Putamen (tissue), 1 donor: ENCODE results near the gene ILDR2.

Experiments used
- DNase-seq: peaks from one replicate; pipeline ENCODE4 v3.0.0-alpha.2; 2016; ENCODE audit warnings: low spot score

ILDR2 gene

GRCh38 chr1:166971252-166971651 is 4.1 kb downstream of the ILDR2 start:
- no peak for DNase-seq

DNA sequence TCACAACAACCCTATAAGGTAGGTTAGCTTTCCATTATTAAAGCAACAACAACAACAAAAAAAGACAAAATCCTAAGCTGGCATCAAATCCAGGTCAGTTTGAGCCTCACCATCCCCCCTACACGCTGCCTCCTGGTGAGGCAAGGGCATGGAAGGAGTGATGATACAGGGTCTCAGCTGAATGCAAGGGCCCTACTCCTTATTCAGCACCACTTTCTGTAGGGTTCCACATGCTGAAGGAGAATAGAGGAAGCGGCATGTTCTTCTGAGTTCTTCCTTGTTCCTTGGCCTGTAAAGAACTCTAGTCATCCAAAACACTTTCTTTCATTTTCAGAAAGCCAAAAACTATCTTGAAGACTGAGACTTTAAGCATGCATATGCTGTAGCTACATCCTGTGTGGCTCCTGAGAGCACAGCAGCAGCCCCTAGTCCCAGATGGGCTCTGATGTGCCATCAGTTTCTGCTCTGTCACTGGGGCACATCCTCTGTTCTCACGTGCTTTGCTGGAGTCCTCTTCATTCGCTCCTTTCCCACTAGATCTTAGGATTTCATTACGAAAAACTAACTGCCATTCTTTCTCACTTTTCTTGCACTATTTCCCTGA is 6.2 kb downstream of the ILDR2 start:
- no peak for DNase-seq

- no peak for DNase-seq
Observed at GRCh38 chr1:166960858-166961474, 14.4 kb downstream of the ILDR2 start.

DNA sequence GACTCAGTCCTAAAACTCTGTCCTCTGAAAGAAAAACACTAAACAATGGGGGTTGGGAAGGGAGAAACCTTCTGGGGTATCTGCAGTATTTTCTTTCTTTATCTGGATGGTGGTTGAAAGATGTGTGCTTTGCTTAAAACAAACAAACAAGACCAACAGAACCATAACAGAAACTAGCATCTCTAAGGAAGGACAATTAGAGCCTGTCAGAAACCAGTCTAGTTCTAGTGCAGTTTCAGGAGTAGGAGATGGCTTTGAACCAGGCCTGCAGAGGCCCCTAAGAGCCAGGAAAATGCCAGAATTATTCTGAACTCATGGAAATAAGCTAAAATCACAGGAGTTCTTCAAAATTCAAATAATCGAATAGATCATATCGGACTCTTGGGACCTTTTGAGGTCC is 18.5 kb downstream of the ILDR2 start:
- DNase-seq, result no peak

- no peak for DNase-seq
Observed at GRCh38 chr1:166956057-166956850, 19.1 kb downstream of the ILDR2 start.

DNA sequence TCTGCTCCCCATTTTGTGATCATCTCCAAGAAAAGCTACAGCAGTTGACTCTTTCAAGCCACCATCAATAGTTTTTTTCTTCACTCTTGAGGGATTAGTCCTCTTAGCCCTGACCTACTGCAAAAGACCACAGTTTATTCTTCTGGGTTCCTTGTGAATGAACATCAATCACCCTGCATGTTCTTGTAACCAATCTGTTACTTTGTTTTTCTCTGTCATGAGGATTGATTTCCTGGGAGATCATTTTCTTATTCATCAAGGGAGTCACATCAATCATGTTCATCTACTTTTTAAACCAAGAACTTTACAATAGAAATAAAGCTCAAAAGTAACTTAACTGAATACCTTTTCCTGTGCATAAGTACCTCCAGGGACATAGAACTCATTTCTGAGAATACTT is 21.8 kb downstream of the ILDR2 start:
- DNase-seq, result no peak

- no peak for DNase-seq
Observed at GRCh38 chr1:166952002-166952746, 23.2 kb downstream of the ILDR2 start.

DNA sequence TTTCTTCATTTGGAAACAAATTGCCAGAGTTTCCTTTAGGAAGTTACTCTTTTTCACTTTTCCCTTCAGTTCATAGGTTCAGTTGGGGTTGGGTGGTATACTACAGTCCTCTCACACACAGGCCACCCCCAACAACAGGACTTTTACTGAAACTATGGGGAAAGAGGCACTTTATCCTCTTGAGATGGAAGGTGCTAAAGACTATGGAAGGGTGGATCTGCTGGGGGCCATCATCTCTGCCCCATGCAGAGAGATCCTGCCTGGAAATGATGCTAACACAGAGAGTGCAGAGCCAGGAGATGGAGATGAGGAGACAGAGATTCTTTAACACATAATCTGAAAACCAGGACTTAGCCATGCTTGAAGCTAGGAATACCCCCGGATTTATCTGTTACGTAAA is 24.3 kb downstream of the ILDR2 start:
- DNase-seq, result no peak

- peak; percentile 25 for DNase-seq
Observed at GRCh38 chr1:166950156-166950555, 25.2 kb downstream of the ILDR2 start.

DNA sequence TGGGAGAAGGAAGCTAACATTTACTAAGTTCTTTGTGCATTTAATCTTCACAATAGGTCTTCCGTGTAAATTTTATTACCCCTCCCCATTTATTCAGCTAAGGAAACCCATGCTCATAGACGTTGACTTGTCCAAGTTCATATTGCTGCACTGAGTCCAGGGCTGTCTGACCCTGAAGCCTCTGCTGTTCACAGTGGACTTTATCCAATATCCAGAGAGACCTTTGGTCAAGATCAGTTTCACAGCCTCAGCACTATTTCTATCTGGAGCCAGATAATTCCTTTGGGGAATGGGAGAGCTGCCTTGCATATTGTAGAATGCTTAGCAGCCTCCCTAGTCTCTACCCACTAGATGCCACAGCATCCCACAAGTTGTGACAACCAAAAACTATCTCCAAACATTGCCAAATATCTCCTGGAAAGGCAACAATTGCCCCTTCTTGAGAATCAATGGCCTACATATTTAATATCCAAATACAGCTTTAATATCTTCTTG is 26.4 kb downstream of the ILDR2 start:
- no peak for DNase-seq

DNA sequence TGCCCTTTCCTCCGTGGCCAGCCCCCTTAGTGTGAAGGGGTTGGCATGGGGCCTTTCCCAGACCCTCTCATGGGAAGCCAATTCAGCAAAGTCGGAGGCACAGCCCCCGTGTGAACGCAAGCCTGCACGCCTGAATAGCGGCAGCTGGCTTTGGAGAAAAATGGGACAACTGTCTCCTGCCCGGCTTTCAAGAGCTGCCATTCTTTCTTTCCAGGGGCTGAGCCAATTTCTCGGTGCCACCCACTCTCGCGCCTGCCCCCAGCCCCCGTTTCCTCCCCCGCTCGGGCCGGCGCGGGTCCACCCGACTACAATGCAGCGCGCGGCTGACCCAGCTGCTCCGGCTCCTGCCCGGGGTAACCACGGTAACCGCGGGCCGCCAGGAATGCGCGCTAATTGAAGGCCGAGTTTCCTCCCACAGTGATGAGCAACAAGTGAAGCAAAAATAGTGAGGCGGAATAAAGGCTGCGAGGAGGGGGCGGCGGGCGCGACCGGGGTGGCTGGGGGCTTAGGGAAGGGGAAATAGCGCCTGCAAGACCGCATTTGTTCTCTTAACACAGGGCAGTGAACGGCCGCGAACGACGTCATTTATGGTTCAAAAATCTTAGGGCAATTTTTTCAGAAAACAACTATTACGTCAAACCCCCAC is 27.8 kb downstream of the ILDR2 start:
- DNase-seq, result peak; percentile 91

GRCh38 chr1:166944186-166944967 is 31.0 kb downstream of the ILDR2 start:
- no peak for DNase-seq

- DNase-seq, result no peak
Observed at GRCh38 chr1:166939741-166940375, 35.5 kb downstream of the ILDR2 start.

DNA sequence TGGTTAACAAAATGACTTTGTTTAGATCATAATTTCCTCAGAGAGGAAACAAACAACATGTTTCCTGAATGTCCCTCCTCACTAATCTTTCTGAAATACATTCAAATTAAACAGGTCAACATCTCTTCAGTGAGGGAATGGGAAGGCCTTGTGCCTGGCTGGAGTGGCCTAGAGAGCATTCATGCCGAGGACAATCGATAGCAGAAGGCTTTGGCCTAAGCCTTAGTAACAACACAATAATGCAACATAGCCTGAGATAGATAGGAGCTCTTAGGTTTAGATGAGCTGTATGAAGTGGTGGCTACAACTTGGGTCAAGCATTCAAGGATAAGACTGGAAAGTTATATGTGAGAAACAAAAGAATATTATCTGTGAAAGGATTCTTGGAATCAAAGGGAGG is 37.4 kb downstream of the ILDR2 start:
- DNase-seq, result no peak

DNA sequence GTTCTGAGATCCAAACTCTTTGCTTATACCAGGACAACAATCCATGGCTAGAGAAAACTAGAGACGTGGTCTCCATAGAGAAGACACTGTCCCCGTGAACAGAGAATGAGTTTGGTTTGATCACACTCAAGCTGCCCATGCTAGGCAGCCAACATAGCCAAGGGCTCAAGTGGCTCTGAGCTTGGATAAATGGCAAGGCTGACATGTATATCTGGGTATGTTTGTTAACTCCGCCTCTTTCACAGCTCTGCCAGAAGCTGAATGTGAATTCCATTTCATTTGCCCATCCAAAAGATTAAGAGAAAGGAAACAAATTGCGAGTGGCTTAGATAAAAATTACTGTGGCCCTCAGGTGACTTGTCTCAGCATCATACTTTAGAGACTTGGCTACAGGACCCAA is 38.0 kb downstream of the ILDR2 start:
- DNase-seq, result no peak

DNA sequence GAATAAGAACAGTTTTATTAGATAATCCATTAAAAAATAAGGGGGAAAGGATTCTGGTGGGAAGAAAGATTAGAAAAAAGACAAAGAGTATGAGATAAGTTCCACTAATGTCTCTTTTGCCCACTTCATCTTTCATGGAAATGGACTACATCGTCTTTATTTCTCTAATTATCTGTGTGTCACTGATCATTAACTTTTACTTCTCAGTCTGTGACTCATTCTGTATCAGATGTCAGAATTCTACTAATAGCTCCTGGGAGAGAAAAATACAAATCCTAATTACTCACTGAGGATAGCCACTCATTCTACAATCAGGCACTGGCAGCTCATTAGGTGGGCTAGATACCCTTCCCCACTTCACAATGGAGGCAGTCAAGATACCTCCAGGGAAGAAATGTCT is 41.7 kb downstream of the ILDR2 start:
- DNase-seq, result no peak

DNA sequence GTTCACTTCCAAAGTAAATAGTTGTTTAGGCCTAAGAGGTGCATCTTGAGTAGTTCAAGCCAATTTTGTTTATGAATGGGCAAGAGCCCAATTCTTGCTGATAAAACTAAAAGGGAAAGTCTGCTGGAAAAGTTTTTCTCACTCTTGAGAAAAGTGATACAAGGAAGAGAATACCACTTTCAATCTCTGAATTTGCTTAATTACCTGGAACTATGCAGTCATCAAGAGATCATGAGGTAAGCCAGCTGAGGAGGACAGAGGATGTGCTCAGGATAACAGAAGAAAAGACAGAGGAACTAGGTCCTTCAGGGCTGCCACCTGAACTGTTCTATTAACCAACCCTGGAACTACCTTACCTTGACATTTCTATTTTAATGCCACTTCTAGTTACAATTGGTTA is 42.2 kb downstream of the ILDR2 start:
- no peak for DNase-seq

DNA sequence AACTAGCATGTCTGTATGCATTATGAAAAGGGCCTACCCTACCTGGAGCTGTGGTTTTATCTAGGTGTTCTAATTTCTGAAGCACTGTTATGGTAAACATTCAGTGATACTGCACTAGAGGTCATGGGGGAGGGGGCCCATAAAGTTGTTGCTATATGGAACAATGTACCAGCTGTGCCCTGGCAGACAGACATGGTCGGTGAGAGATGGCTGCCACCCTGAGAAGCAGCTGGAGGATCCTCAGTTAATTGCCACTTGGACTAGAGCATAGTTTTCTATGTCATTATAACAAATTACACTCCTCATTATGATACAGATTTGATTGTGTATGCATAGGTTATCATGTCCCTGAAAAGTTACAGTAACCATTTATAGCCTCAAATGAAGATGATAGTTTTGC is 45.4 kb downstream of the ILDR2 start:
- DNase-seq, result no peak

GRCh38 chr1:166927701-166928100 is 47.6 kb downstream of the ILDR2 start:
- no peak for DNase-seq

DNA sequence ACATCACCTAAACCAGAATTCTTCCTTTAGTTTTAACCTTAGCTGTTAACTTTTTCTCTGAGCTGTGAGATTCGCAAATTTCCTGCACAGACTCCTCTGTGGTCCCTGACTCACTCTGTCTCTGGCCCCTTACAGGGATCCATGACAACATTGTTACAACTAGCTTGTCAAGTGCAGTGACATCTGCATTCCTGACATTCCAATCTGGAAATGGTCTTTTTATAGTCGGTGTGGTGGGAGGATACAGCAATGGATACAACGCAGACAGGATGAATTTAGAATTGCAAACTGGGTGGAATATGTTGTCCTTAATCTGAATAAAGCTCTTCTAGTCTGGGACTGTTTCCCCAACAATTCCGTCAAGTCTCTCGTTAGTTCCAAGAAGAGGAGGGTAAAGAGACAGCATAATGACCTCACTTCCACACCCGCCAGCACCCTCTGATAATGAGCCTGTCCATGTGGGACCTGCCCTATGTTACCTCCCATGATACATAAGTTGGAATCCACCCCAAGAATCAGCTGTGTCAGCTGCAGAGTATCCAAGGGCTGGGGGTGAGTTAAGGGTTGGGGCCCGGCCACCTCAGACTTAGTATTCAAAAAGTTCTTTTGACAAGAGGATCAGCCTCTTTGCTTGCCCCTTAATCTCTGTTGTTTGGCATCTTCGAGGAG is 49.4 kb downstream of the ILDR2 start:
- DNase-seq, result no peak
